Kidney (tissue), 14 donors: Measurements from ENCODE around the gene CXCL12. TPM values are rescaled to one million over a fixed set of nuclear protein-coding genes. Genes with fewer than 3 reads are reported as not detected.

Experiments
- DNase-seq, 5 donors: peaks; one replicate each; pipeline ENCODE4 v3.0.0-alpha.2; 2013 to 2020
- FAIRE-seq: peaks from 2 replicates; lab custom pipeline; 2012; peaks lifted over from hg19 to GRCh38; lab: Jason Lieb, UNC
- H3K27ac ChIP-seq, 2 donors: one replicate each; pipeline ENCODE4 v1.7.0; 2013; ENCODE audit warnings: low read depth in 2 of 2, low read length in 2 of 2, inconsistent platforms in 1 of 2
- H3K27me3 ChIP-seq: one replicate; pipeline ENCODE4 v1.7.1; 2013; ENCODE audit warnings: low read length, inconsistent platforms; ENCODE audit not compliant: control insufficient read depth, insufficient read depth
- H3K36me3 ChIP-seq, 3 donors: one replicate each; pipeline versions ENCODE4 v1.7.0 to v1.7.1; 2013; ENCODE audit warnings: low read length in 3 of 3, control low read depth in 1 of 3, inconsistent platforms in 1 of 3; ENCODE audit not compliant: insufficient read depth in 3 of 3, control insufficient read depth in 2 of 3
- H3K4me1 ChIP-seq, 3 donors: one replicate each; pipeline versions ENCODE4 v1.7.0 to v1.7.1; 2013; ENCODE audit warnings: low read length in 3 of 3, inconsistent platforms in 1 of 3, low read depth in 1 of 3; ENCODE audit not compliant: control insufficient read depth in 2 of 3, insufficient read depth in 2 of 3
- H3K4me3 ChIP-seq, 3 donors: one replicate each; pipeline versions ENCODE4 v1.7.0 to v1.8.1; 2013; ENCODE audit warnings: low read length in 3 of 3, control low read depth in 1 of 3, inconsistent platforms in 1 of 3
- H3K9ac ChIP-seq, 3 donors: one replicate each; pipeline versions ENCODE4 v1.7.0 to v1.7.1; 2013; ENCODE audit warnings: low read length in 3 of 3, control low read depth in 1 of 3, inconsistent platforms in 1 of 3
- H3K9me3 ChIP-seq, 3 donors: one replicate each; pipeline versions ENCODE4 v1.7.0 to v1.7.1; 2013; ENCODE audit warnings: low read length in 3 of 3, control low read depth in 1 of 3, inconsistent platforms in 1 of 3; ENCODE audit not compliant: control insufficient read depth in 2 of 3, insufficient read depth in 1 of 3
- CTCF ChIP-seq: IDR thresholded peaks from 3 replicates; pipeline ENCODE4 v1.5.1; 2012; ENCODE audit warnings: mild to moderate bottlenecking, moderate library complexity, borderline replicate concordance; ENCODE audit not compliant: insufficient read depth; ENCODE audit errors: extremely low read depth
- intact Hi-C: fragments of 100-400 bp; cut with DNase I; formaldehyde crosslinking; loops from one replicate; pipeline ENCODE4 v1.11.1; 2022
- polyA plus RNA-seq: library from polyadenylated mRNA; stranded (reverse); fragments of 350-450 nt; fragmentation: Illumina TruSeq; extraction: RNeasy Lipid Tissue Mini Kit (QIAGEN cat#74804); gene quantifications from one replicate; pipeline ENCODE4 v1.2.3, GENCODE V29; 2014; ENCODE audit warnings: low read depth, low replicate concordance; ENCODE audit not compliant: insufficient read depth
- total RNA-seq: library from RNA; stranded (reverse); fragmentation: NEBNext Ultra II Directional; extraction: Animal tissue kit (Norgen Biotek cat#: 25700); gene quantifications from one replicate; pipeline ENCODE4 v1.2.1, GENCODE V29; 2021
- donor health status: control.
- donor health status: control.
- donor health status: control.
- donor health status: control.
- donor health status: control.
- donor health status: DM: yes; HTN: yes; CAD: no.
- donor health status: Normal renal cell carcinoma (clear cell type).

Gene CXCL12
- total and polyA plus RNA-seq, 2 donors from 2014 or later, result 99.5 to 111 TPM

DNA sequence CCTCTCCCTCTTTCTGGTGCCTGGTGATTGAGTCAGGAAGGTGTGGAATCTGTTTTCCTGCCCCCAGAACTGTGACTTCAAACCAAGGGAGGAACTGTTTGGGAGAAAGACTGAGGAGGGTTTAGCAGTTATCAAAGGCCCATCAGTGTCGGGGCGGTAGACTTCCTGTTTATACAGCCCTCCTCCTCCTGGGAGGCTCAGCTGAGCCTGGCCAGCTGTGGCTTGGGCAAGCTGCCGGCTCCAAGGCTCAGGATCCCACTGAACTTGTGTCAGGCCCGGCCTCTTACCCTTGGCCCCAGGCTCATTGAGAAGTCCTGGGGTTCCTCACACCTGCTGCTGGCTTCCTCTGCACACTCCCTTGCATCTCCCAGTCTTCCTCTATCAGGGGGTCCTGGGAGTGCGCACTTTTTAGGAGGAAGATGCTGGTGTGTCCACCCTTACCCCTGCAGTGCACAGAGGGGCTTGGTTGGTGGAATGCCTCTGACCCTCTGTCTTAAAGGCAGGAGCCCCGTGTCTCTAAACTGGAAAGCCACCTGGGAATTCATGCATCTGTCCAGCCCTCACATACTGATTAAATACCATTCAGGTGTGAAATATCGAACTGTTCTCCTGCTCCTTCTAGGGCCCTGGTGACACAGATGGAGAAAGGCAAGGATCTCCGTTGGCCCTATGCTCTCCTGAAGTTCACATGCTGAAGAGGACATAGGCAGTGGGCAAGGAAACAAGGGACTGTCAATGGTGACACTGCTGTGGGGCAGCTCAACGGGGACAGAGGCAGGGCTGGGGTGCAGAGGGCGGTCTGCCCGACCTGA, 32.4 kb downstream of the CXCL12 start:
- Histone ChIP-seq H3K9me3 (no peaks in the 10 kb centered on the region), H3K9ac (no peak overlapping the region), H3K27ac (no peak overlapping the region), H3K4me3 (no peak overlapping the region), H3K27me3 (no peaks in the 10 kb centered on the region), H3K4me1 (peaks cover 0 to 5% (median 0%) of the 10 kb centered on the region in 3 donors), H3K36me3 (no peaks in the 10 kb centered on the region)
- TF ChIP-seq CTCF, result no peak
- DNase-seq, result peak; percentile 84 to 93 (median 88)
- intact Hi-C loops, result no loop called here
- no peak for FAIRE-seq

- H3K27ac ChIP-seq, result no peak overlapping the region
- H3K4me1 ChIP-seq, result peaks cover 0 to 5% (median 0%) of the 10 kb centered on the region in 3 donors
- TF ChIP-seq CTCF, result no peak
- FAIRE-seq (no peak), DNase-seq (no peak)
- H3K9ac ChIP-seq, result no peak overlapping the region
- H3K9me3 ChIP-seq, result no peaks in the 10 kb centered on the region
- intact Hi-C loops, result no loop called here
- H3K27me3 ChIP-seq, result no peaks in the 10 kb centered on the region
- no peaks in the 10 kb centered on the region for H3K36me3 ChIP-seq
- no peak overlapping the region for H3K4me3 ChIP-seq
Measured at GRCh38 chr10:44348496-44348895, 36.4 kb downstream of the CXCL12 start.

DNA sequence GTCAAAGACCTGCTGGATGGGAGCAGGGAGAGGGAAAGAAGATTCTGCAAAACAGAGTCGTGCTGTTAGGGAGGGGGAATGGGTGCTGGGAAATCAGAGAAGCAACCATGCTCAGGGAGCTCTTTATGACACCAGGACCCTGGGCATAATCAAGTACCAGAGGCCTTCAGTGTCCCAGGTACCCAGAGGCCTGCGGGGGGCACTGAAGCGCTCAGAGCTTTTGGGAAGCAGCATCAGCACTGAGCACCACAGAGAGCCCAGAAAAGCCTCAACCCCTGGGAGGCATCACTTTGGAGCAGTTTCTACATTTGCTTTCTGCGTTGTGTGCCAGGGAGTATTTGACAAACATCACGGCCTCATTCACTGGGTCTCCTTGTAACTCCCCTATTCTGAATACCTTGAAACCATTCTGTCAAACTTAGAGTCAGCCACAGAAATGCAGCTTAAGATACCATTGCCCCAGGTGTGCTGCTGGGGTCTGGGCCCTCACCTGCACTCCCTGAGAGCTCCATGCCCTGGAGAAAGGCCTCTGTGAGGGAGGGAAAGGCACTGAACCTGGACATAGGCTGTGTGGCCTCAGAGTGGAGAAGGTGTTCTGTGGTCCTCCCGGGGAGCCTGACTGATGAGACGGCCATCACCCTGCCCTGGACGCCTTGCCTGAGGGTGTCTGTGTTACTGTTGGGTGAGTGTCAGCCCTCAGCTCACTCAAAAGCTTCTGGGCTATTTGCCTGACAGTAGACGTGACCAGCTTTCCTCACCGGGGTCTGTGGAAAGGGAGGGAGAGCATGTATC, 37.1 kb downstream of the CXCL12 start:
- no peak for TF ChIP-seq CTCF
- no peaks in the 10 kb centered on the region for H3K27me3 ChIP-seq
- DNase-seq (no peak), FAIRE-seq (no peak)
- no peaks in the 10 kb centered on the region for H3K9me3 ChIP-seq
- no peak overlapping the region for H3K4me3 ChIP-seq
- H3K9ac ChIP-seq, result no peak overlapping the region
- H3K36me3 ChIP-seq, result no peaks in the 10 kb centered on the region
- intact Hi-C loops, result no loop called here
- H3K27ac ChIP-seq, result no peak overlapping the region
- H3K4me1 ChIP-seq, result peaks cover 0 to 4% (median 0%) of the 10 kb centered on the region in 3 donors
